Osteoblast (primary cell): ENCODE measurements around the gene RIPOR3. TPM values are rescaled to one million over a fixed set of nuclear protein-coding genes. Genes with fewer than 3 reads are reported as not detected.

Source experiments
- DNase-seq: peaks from one replicate; pipeline ENCODE4 v3.0.0; 2011; ENCODE audit warnings: low spot score, mixed read lengths; ENCODE audit not compliant: insufficient read length; ENCODE audit errors: missing footprints
- H2AFZ ChIP-seq: 2 replicates; pipeline ENCODE4 v1.6.0; 2011; ENCODE audit warnings: mild to moderate bottlenecking, low read length
- H3K27ac ChIP-seq: 2 replicates; pipeline ENCODE4 v1.5.1; 2011; ENCODE audit warnings: mild to moderate bottlenecking, low read depth, low read length, moderate library complexity
- H3K27me3 ChIP-seq: 2 replicates; pipeline ENCODE4 v1.6.0; 2012; ENCODE audit warnings: mild to moderate bottlenecking, control low read depth, inconsistent platforms, low read length, moderate library complexity; ENCODE audit not compliant: insufficient read depth
- H3K36me3 ChIP-seq: 2 replicates; pipeline ENCODE4 v1.5.1; 2011; ENCODE audit warnings: mild to moderate bottlenecking, low read length, control low read depth, moderate library complexity; ENCODE audit not compliant: insufficient read depth
- H3K4me1 ChIP-seq: 2 replicates; pipeline ENCODE4 v1.5.1; 2011; ENCODE audit warnings: mild to moderate bottlenecking, low read length, control low read depth, moderate library complexity; ENCODE audit not compliant: insufficient read depth
- H3K4me2 ChIP-seq: 2 replicates; pipeline ENCODE4 v1.6.0; 2011; ENCODE audit warnings: mild to moderate bottlenecking, low read length; ENCODE audit not compliant: insufficient read depth
- H3K4me3 ChIP-seq: fragments of 200-600 bp; sonication (generic); 3 replicates; pipeline ENCODE4 v1.5.1; 2012; ENCODE audit warnings: mild to moderate bottlenecking, low read length, inconsistent platforms; ENCODE audit not compliant: insufficient read depth
- H3K79me2 ChIP-seq: 2 replicates; pipeline ENCODE4 v1.6.0; 2012; ENCODE audit warnings: mild to moderate bottlenecking, low read length, control low read depth, inconsistent platforms; ENCODE audit not compliant: insufficient read depth
- H3K9me3 ChIP-seq: 2 replicates; pipeline ENCODE4 v1.5.1; 2011; ENCODE audit warnings: low read depth, low read length, control low read depth
- H4K20me1 ChIP-seq: 2 replicates; pipeline ENCODE4 v1.6.0; 2012; ENCODE audit warnings: mild to moderate bottlenecking, low read length, control low read depth; ENCODE audit not compliant: insufficient read depth
- CTCF ChIP-seq: IDR thresholded peaks from 2 replicates; pipeline ENCODE4 v1.5.1; 2011; ENCODE audit warnings: mild to moderate bottlenecking, low read depth, low read length, moderate library complexity; ENCODE audit errors: extremely low read depth
- total RNA-seq: library from RNA; depleted of rRNA; stranded (reverse); fragments of >200 nt; gene quantifications from 2 replicates; pipeline ENCODE4 v1.2.3, GENCODE V29; 2012

The RIPOR3 gene
- total RNA-seq, 1 donor, result 1.1 TPM

- DNase-seq, result no peak
- Histone ChIP-seq H3K36me3 (peaks cover 9% of the 10 kb centered on the region), H3K4me3 (no peak overlapping the region), H2AFZ (no peak overlapping the region), H3K79me2 (peaks cover 91% of the 10 kb centered on the region), H3K4me2 (no peak overlapping the region), H4K20me1 (no peaks in the 10 kb centered on the region), H3K9me3 (no peaks in the 10 kb centered on the region), H3K27me3 (no peaks in the 10 kb centered on the region), H3K4me1 (peaks cover 19% of the 10 kb centered on the region), H3K27ac (no peak overlapping the region)
- TF ChIP-seq CTCF, result no peak
Measured at GRCh38 chr20:50554694-50555579, 136.4 kb downstream of the RIPOR3 start.

GRCh38 chr20:50552979-50553378, 138.4 kb downstream of the RIPOR3 start:
- Histone ChIP-seq H3K4me2 (no peak overlapping the region), H3K9me3 (no peaks in the 10 kb centered on the region), H3K36me3 (peaks cover 21% of the 10 kb centered on the region), H3K4me3 (no peak overlapping the region), H2AFZ (no peak overlapping the region), H3K27me3 (no peaks in the 10 kb centered on the region), H3K4me1 (peaks cover 4% of the 10 kb centered on the region), H3K27ac (no peak overlapping the region), H4K20me1 (no peaks in the 10 kb centered on the region), H3K79me2 (peaks cover 92% of the 10 kb centered on the region)
- TF ChIP-seq CTCF, result no peak
- no peak for DNase-seq

GRCh38 chr20:50551288-50551687, 140.1 kb downstream of the RIPOR3 start:
- no peak overlapping the region for H3K4me2 ChIP-seq
- H4K20me1 ChIP-seq, result no peaks in the 10 kb centered on the region
- H3K27me3 ChIP-seq, result no peaks in the 10 kb centered on the region
- peaks cover 91% of the 10 kb centered on the region for H3K79me2 ChIP-seq
- DNase-seq, result no peak
- peaks cover 8% of the 10 kb centered on the region for H3K4me1 ChIP-seq
- H2AFZ ChIP-seq, result no peak overlapping the region
- no peak overlapping the region for H3K27ac ChIP-seq
- no peak for TF ChIP-seq CTCF
- H3K36me3 ChIP-seq, result peaks cover 16% of the 10 kb centered on the region
- H3K4me3 ChIP-seq, result no peak overlapping the region
- no peaks in the 10 kb centered on the region for H3K9me3 ChIP-seq

GRCh38 chr20:50550531-50550930, 140.8 kb downstream of the RIPOR3 start:
- Histone ChIP-seq H3K79me2 (peaks cover 92% of the 10 kb centered on the region), H3K36me3 (peaks cover 16% of the 10 kb centered on the region), H3K9me3 (no peaks in the 10 kb centered on the region), H3K27me3 (no peaks in the 10 kb centered on the region), H3K4me2 (no peak overlapping the region), H3K4me3 (no peak overlapping the region), H3K4me1 (peaks cover 13% of the 10 kb centered on the region), H4K20me1 (peaks cover 4% of the 10 kb centered on the region), H3K27ac (no peak overlapping the region), H2AFZ (no peak overlapping the region)
- no peak for DNase-seq
- TF ChIP-seq CTCF, result no peak
